H1 (cell line): Measurements from ENCODE around the gene ACOT12.

ENCODE experiments used
- CHD2 ChIP-seq: IDR thresholded peaks from 2 replicates; pipeline ENCODE4 v1.6.1; 2012; ENCODE audit warnings: low read length, improper control_type of control experiment
- CTCF ChIP-seq, 3 experiments: IDR thresholded peaks; 1 replicate in 2 of 3; 2 replicates in 1 of 3; pipeline versions ENCODE4 v1.5.1 to v1.6.1; 2011; ENCODE audit warnings: low read length in 3 of 3, mild to moderate bottlenecking in 3 of 3, inconsistent platforms in 2 of 3, low read depth in 1 of 3, moderate library complexity in 1 of 3; ENCODE audit not compliant: insufficient read depth in 1 of 3; ENCODE audit errors: control extremely low read depth in 1 of 3
- EZH2 ChIP-seq: fragments of 200-600 bp; sonication (generic); IDR thresholded peaks from 2 replicates; pipeline ENCODE4 v1.7.1; 2012; ENCODE audit warnings: low read depth, mild to moderate bottlenecking, moderate library complexity, low read length, inconsistent platforms; ENCODE audit not compliant: severe bottlenecking
- JUN ChIP-seq: IDR thresholded peaks from 2 replicates; pipeline ENCODE4 v1.6.1; 2011; ENCODE audit warnings: low read depth, mild to moderate bottlenecking, improper control_type of control experiment, low read length
- KDM1A ChIP-seq: fragments of 200-600, 300-600 bp; sonication (generic); IDR thresholded peaks from 2 replicates; pipeline ENCODE4 v1.7.1; 2016; ENCODE audit warnings: mild to moderate bottlenecking, low read length, borderline replicate concordance
- NRF1 ChIP-seq: IDR thresholded peaks from 2 replicates; pipeline ENCODE4 v1.6.1; 2011; ENCODE audit warnings: mild to moderate bottlenecking, low read depth, low read length, improper control_type of control experiment
- POLR2A ChIP-seq, 2 experiments: IDR thresholded peaks; 1 replicate in 1 of 2; 2 replicates in 1 of 2; pipeline ENCODE4 v1.6.1; 2011; ENCODE audit warnings: low read depth in 2 of 2, low read length in 2 of 2, mild to moderate bottlenecking in 2 of 2; ENCODE audit errors: control extremely low read depth in 1 of 2
- POLR2AphosphoS5 ChIP-seq: IDR thresholded peaks from 2 replicates; pipeline ENCODE4 v1.6.1; 2011; ENCODE audit warnings: low read depth, low read length

DNA sequence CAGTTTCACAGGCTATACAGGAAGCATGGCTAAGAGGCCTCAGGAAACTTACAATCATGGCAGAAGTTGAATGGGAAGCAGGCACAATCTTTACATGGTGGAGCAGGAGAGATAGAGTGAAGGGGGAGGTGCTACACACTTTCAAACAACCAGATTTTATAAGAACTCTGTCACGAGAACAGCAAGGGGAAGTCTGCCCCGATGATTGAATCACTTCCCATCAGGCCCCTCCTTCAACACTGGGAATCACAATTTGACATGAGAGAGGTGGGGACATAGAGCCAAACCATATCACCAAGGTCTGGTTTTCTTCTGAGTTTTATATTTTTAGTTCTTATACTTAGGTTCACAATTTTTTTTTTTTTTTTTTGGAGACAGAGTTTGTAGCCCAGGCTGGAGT is 76.4 kb downstream of the ACOT12 start:
- TF ChIP-seq CHD2 (no peak), CTCF (IDR thresholded peaks at IDR 0.05; ENCODE audit: control extremely low read depth in 1 of 3, insufficient read depth in 1 of 3, low read depth in 1 of 3, low read length in 3 of 3) (no peak), NRF1 (no peak), POLR2A (IDR thresholded peaks at IDR 0.05; ENCODE audit: control extremely low read depth in 1 of 2, low read depth in 2 of 2, low read length in 2 of 2) (no peak), POLR2AphosphoS5 (no peak), KDM1A (no peak), JUN (no peak), EZH2 (no peak)
